Gastrocnemius medialis (tissue), 4 donors: Measurements from ENCODE around the gene EEIG1. TPM values are rescaled to one million over a fixed set of nuclear protein-coding genes. Genes with fewer than 3 reads are reported as not detected.
A peak's percentile ranks its signal among the peaks of the same experiment; 100 is the strongest.

Experiments used
- ATAC-seq, 2 donors: fragments of 150-250 bp; one replicate each; pipeline ENCODE4 v1.9.1; 2016
- DNase-seq, 2 donors: peaks; one replicate each; pipeline ENCODE4 v3.0.0-alpha.2; 2019
- H3K27ac ChIP-seq, 4 donors: fragments of 200-600 bp; sonication (generic); 1 replicate in 1 of 4; 2 replicates in 3 of 4; pipeline ENCODE4 v1.5.1; 2016 to 2018; ENCODE audit warnings: mild to moderate bottlenecking in 2 of 4, moderate library complexity in 1 of 4
- H3K27me3 ChIP-seq, 3 donors: fragments of 200-600 bp; sonication (generic) in 2 of 3; 1 replicate in 1 of 3; 2 replicates in 2 of 3; pipeline versions ENCODE4 v1.5.1 to v1.6.0; 2016 to 2019; ENCODE audit warnings: mild to moderate bottlenecking in 1 of 3, moderate library complexity in 1 of 3
- H3K36me3 ChIP-seq, 2 donors: fragments of 200-600 bp; sonication (generic) in 1 of 2; one replicate each; pipeline ENCODE4 v1.5.1; 2017 to 2018
- H3K4me1 ChIP-seq, 2 donors: fragments of 200-600 bp; sonication (generic) in 1 of 2; one replicate each; pipeline ENCODE4 v1.5.1; 2016 to 2017; ENCODE audit warnings: mild to moderate bottlenecking in 2 of 2
- H3K4me3 ChIP-seq, 4 donors: fragments of 200-600 bp; sonication (generic) in 3 of 4; 1 replicate in 1 of 4; 2 replicates in 3 of 4; pipeline ENCODE4 v1.5.1; 2016 to 2019; ENCODE audit warnings: mild to moderate bottlenecking in 2 of 4
- H3K9me3 ChIP-seq, 3 donors: fragments of 200-600 bp; sonication (generic) in 2 of 3; 1 replicate in 1 of 3; 2 replicates in 2 of 3; pipeline ENCODE4 v1.5.1; 2016 to 2019
- POLR2A ChIP-seq, 2 donors: fragments of 450-650 bp; IDR thresholded peaks; one replicate each; pipeline ENCODE4 v1.6.1; 2017; ENCODE audit warnings: antibody characterized with exemption in 2 of 2, mild to moderate bottlenecking in 2 of 2, moderate library complexity in 2 of 2
- in situ Hi-C, 4 donors: fragments of 200-750 bp; cut with MboI; loops; one replicate each; pipeline versions ENCODE4 v1.15.0 to v1.8.0; 2017; ENCODE audit warnings: low sequenced_read_pairs in 4 of 4
- intact Hi-C: fragments of 100-400 bp; cut with DNase I; formaldehyde crosslinking; loops from one replicate; pipeline ENCODE4 v1.15.1; 2023; ENCODE audit warnings: low total_unique reads
- total RNA-seq, 4 donors: library from RNA; depleted of rRNA; stranded (reverse); fragments of >200 nt; gene quantifications; one replicate each; pipeline versions ENCODE4 v1.1.0 to v1.2.3, GENCODE V29; 2016
- TF ChIP-seq, protein P1 (sequence below), 5 experiments: fragments of 450-650 bp in 3 of 5; fragments of 200-600 bp in 2 of 5; sonication (generic) in 2 of 5; IDR thresholded peaks in 4 of 5; conservative IDR thresholded peaks in 1 of 5; 1 replicate in 4 of 5; 2 replicates in 1 of 5; pipeline ENCODE4 v1.5.1; 2016 to 2019; ENCODE audit warnings: antibody characterized with exemption in 5 of 5, mild to moderate bottlenecking in 3 of 5, moderate library complexity in 3 of 5

EEIG1 gene
- total RNA-seq, 4 donors from 2014 or later, result 1.8 to 4.5 (median 2.8) TPM

GRCh38 chr9:127979333-127980059, 1.3 kb downstream of the EEIG1 start:
- H3K4me3 ChIP-seq, result peak overlapping the region; percentile 67 to 97 (median 78)
- intact Hi-C loops (loop anchor here (5.0 kb wide), 1 partner anchor 118 kb away; no protein-coding TSS in a partner anchor), in situ Hi-C loops (no loop called here)
- H3K4me1 ChIP-seq, result peaks cover 56 to 65% of the 10 kb centered on the region in 2 donors
- H3K27me3 ChIP-seq, result no peaks in the 10 kb centered on the region
- no peak for DNase-seq
- peak overlapping the region; percentile 71 to 95 (median 88) for H3K27ac ChIP-seq
- no peaks in the 10 kb centered on the region for H3K9me3 ChIP-seq
- H3K36me3 ChIP-seq, result no peaks in the 10 kb centered on the region
- ATAC-seq, result no peak
- TF ChIP-seq, protein P1, sequence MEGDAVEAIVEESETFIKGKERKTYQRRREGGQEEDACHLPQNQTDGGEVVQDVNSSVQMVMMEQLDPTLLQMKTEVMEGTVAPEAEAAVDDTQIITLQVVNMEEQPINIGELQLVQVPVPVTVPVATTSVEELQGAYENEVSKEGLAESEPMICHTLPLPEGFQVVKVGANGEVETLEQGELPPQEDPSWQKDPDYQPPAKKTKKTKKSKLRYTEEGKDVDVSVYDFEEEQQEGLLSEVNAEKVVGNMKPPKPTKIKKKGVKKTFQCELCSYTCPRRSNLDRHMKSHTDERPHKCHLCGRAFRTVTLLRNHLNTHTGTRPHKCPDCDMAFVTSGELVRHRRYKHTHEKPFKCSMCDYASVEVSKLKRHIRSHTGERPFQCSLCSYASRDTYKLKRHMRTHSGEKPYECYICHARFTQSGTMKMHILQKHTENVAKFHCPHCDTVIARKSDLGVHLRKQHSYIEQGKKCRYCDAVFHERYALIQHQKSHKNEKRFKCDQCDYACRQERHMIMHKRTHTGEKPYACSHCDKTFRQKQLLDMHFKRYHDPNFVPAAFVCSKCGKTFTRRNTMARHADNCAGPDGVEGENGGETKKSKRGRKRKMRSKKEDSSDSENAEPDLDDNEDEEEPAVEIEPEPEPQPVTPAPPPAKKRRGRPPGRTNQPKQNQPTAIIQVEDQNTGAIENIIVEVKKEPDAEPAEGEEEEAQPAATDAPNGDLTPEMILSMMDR (IDR thresholded peaks at IDR 0.05 in 4 of 5, conservative IDR thresholded peaks at IDR 0.05 in 1 of 5), result no peak
- TF ChIP-seq POLR2A (IDR thresholded peaks at IDR 0.05), result no peak

DNA sequence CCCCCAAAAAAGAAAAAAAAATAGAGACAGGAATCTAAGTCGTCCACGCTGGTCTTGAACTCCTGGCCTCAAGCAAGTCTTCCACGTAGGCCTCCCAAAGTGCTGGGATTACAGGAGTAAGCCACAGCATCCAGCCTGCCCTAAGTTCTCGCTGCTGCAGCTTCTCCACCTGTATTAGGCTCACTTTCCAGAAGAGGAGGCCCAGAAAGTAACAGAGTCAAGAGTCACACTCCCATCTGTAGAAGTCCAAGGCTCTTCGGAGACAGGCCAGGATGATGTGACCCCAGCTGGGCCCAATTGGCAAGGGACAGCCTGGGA, 1.8 kb downstream of the EEIG1 start:
- no peak for DNase-seq

DNA sequence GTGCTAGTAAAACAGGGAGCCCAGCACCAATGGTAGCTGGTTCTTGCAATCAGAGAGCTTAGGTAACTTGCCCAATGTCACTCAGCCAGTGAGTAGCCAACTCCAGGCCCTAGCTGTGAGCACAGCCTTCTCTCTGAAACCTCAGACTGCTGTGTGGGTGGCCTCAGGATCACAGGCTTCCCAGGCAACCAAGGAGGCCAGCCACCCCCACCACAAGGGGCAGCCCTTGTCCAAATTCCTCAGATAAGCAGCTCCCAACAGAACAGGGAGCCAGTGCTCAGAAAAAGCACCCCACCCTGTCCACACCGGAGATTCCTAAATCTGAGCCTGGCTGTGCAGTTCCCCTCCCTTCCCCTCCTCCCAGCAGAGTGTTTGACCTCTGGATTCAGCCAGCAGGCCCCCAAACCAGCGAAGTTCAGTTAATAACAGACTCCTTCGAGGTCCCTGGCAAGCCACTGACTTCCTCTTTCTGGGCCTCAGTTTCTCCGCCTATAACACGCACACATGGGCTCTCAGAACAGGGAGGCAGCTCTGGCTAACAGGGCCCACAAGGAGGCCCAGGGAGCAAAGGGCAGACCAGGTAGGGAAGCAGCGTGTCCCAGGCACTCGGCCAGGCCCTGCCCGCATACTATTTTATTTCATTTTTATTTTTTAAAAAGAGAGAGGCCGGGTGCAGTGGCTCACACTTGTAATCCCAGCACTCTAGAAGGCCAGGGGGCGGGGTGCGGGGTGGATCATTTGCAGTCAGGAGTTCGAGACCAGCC, 2.7 kb downstream of the EEIG1 start:
- DNase-seq (no peak), ATAC-seq (no peak)
- no peaks in the 10 kb centered on the region for H3K27me3 ChIP-seq
- H3K4me3 ChIP-seq, result no peak overlapping the region
- TF ChIP-seq POLR2A (IDR thresholded peaks at IDR 0.05), result no peak
- TF ChIP-seq, protein P1 (IDR thresholded peaks at IDR 0.05 in 4 of 5, conservative IDR thresholded peaks at IDR 0.05 in 1 of 5), result no peak
- intact Hi-C loops, result no loop called here
- H3K9me3 ChIP-seq, result no peaks in the 10 kb centered on the region
- no peaks in the 10 kb centered on the region for H3K36me3 ChIP-seq
- H3K27ac ChIP-seq, result no peak overlapping the region
- in situ Hi-C loops, result no loop called here
- H3K4me1 ChIP-seq, result peaks cover 69 to 78% of the 10 kb centered on the region in 2 donors

More for the DNA sequence above, 1.8 kb downstream of the EEIG1 start:
- TF ChIP-seq, protein P1 (IDR thresholded peaks at IDR 0.05 in 4 of 5, conservative IDR thresholded peaks at IDR 0.05 in 1 of 5), result no peak
- no peak for TF ChIP-seq POLR2A (IDR thresholded peaks at IDR 0.05)
- Histone ChIP-seq H3K4me3 (peak overlapping the region; percentile 67 to 97 (median 78)), H3K27me3 (no peaks in the 10 kb centered on the region), H3K4me1 (peaks cover 61 to 70% of the 10 kb centered on the region in 2 donors), H3K36me3 (no peaks in the 10 kb centered on the region), H3K9me3 (no peaks in the 10 kb centered on the region), H3K27ac (peak overlapping the region; percentile 71 to 95 (median 88))
- intact Hi-C loops, result no loop called here
- in situ Hi-C loops, result no loop called here
- no peak for ATAC-seq

DNA sequence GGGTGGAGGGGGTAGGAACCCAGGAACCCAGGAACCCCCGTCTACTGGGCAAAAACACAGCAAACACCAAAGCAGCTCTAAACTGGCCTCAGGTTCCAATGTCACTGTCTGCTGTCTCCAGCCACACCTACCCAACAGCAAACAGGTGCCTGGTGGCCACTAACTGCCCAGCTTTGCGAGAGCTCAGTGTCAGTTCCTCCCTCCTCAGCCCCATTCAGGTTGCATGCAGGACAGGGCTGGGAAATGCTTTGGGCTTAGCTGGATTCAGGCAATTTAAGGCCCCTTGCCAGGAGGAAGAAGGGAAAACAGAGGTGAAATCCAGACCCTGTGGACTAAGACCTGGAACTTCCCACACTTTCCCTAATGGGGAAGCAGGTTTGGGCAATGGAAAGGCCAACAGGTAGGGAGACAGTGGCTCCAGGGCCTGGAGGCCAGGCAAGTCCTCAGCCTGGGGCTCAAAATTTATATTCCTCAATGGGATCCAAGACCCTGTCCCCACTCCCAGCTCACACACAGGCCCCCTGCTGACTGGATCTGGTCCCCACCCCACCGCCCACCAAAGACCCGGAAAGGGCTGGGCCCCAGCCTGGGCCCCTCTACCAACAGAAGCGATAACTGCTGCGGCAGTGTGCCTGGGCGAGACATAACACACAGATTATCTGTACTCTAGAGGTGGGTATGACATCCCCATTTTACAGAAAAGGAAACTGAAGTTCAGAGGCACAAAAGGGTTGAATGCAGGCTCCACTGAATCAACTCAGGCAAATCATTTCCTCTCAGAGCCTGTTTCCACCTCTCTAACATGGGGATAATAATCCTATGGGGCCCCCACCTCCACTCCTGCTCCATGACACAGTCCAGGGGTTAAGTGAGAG, 3.5 kb downstream of the EEIG1 start:
- in situ Hi-C loops, result no loop called here
- intact Hi-C loops, result no loop called here
- H3K4me1 ChIP-seq, result peaks cover 77 to 86% of the 10 kb centered on the region in 2 donors
- no peaks in the 10 kb centered on the region for H3K27me3 ChIP-seq
- H3K36me3 ChIP-seq, result no peaks in the 10 kb centered on the region
- H3K4me3 ChIP-seq, result no peak overlapping the region
- TF ChIP-seq POLR2A (IDR thresholded peaks at IDR 0.05), result no peak
- TF ChIP-seq, protein P1 (IDR thresholded peaks at IDR 0.05 in 4 of 5, conservative IDR thresholded peaks at IDR 0.05 in 1 of 5), result no peak
- DNase-seq (no peak), ATAC-seq (no peak)
- H3K27ac ChIP-seq, result no peak overlapping the region
- no peaks in the 10 kb centered on the region for H3K9me3 ChIP-seq
